T-cell (primary cell): Measurements from ENCODE around the gene CDH13. TPM values are rescaled to one million over a fixed set of nuclear protein-coding genes. Genes with fewer than 3 reads are reported as not detected.

ENCODE experiments used
- ATAC-seq, 4 experiments: fragments of 200-7000 bp in 3 of 4; fragments of 150-1000 bp in 1 of 4; cut with Tn5 transposase; replicated peaks in 1 of 4; 1 replicate in 3 of 4; 2 replicates in 1 of 4; pipeline ENCODE4 v1.10.0; 2021; ENCODE audit warnings: moderate library complexity in 3 of 4, mild to moderate bottlenecking in 2 of 4, moderate number of reproducible peaks in 1 of 4
- CTCF ChIA-PET, 2 donors: fragments of 300-600 bp; sonication (Branson Sonifier 250); formaldehyde crosslinking; loops; one replicate each; lab custom pipeline; 2022; ENCODE audit warnings: antibody characterized with exemption in 2 of 2; lab: Charles Lee
- POLR2A ChIA-PET, 2 donors: fragments of 300-600 bp; sonication (Branson Sonifier 250); formaldehyde crosslinking; loops; one replicate each; lab custom pipeline; 2022; ENCODE audit warnings: antibody characterized with exemption in 2 of 2; lab: Charles Lee
- DNase-seq, 35 experiments: peaks; one replicate each; pipeline versions ENCODE4 v3.0.0 to v3.0.0-alpha.2; 2013 to 2023
- H3K27ac ChIP-seq: one replicate; pipeline ENCODE4 v1.5.1; 2013; ENCODE audit warnings: low read length
- H3K27me3 ChIP-seq, 2 experiments: replicated peaks in 1 of 2; 1 replicate in 1 of 2; 2 replicates in 1 of 2; pipeline versions ENCODE4 v1.6.1 to v1.7.0; 2013; ENCODE audit warnings: low read length in 1 of 2, mixed read lengths in 1 of 2; ENCODE audit not compliant: control insufficient read depth in 2 of 2, insufficient read depth in 2 of 2; ENCODE audit errors: extremely low read depth in 1 of 2
- H3K36me3 ChIP-seq, 2 donors: 1 replicate in 1 of 2; 2 replicates in 1 of 2; pipeline versions ENCODE4 v1.6.1 to v1.7.0; 2013; ENCODE audit warnings: low read length in 1 of 2; ENCODE audit not compliant: control insufficient read depth in 2 of 2, insufficient read depth in 1 of 2; ENCODE audit errors: extremely low read depth in 1 of 2
- H3K4me1 ChIP-seq, 2 experiments: 1 replicate in 1 of 2; 2 replicates in 1 of 2; pipeline versions ENCODE4 v1.6.1 to v1.7.0; 2013; ENCODE audit warnings: low read length in 2 of 2, mixed read lengths in 1 of 2; ENCODE audit not compliant: insufficient read depth in 2 of 2, control insufficient read depth in 1 of 2; ENCODE audit errors: extremely low read depth in 1 of 2
- H3K4me3 ChIP-seq, 2 donors: 1 replicate in 1 of 2; 2 replicates in 1 of 2; pipeline versions ENCODE4 v1.5.1 to v1.7.0; 2013; ENCODE audit warnings: mild to moderate bottlenecking in 2 of 2, low read length in 1 of 2, moderate library complexity in 1 of 2; ENCODE audit not compliant: control insufficient read depth in 1 of 2; ENCODE audit errors: extremely low read depth in 1 of 2
- H3K9me3 ChIP-seq: 2 replicates; pipeline ENCODE4 v1.7.0; 2013
- H3K27ac Mint-ChIP-seq, 2 donors: one replicate each; pipeline ENCODE4 v1.8.0; 2020 to 2021; ENCODE audit warnings: mild to moderate bottlenecking in 2 of 2, mixed read lengths in 2 of 2
- H3K27me3 Mint-ChIP-seq, 2 donors: one replicate each; pipeline ENCODE4 v1.8.0; 2021 to 2022; ENCODE audit warnings: mixed read lengths in 2 of 2
- H3K36me3 Mint-ChIP-seq: one replicate; pipeline ENCODE4 v1.8.0; 2021; ENCODE audit warnings: mixed read lengths
- H3K4me1 Mint-ChIP-seq, 3 donors: one replicate each; pipeline ENCODE4 v1.8.0; 2020 to 2022; ENCODE audit warnings: mixed read lengths in 3 of 3, mild to moderate bottlenecking in 1 of 3
- H3K4me3 Mint-ChIP-seq, 3 donors: one replicate each; pipeline ENCODE4 v1.8.0; 2020 to 2022; ENCODE audit warnings: mild to moderate bottlenecking in 3 of 3, mixed read lengths in 3 of 3, moderate library complexity in 3 of 3
- H3K9me3 Mint-ChIP-seq, 3 donors: one replicate each; pipeline ENCODE4 v1.8.0; 2020 to 2022; ENCODE audit warnings: mixed read lengths in 3 of 3
- WGBS: methylation state at CpG from one replicate; pipeline ENCODE4 v1.1.5; 2013; ENCODE audit warnings: missing lambda C conversion rate; ENCODE audit not compliant: insufficient coverage; 5-methylcytosine and 5-hydroxymethylcytosine counted together
- total RNA-seq, 35 experiments: library from RNA in 6 of 35; stranded (reverse) in 6 of 35; fragments of 120-200 nt in 1 of 35; gene quantifications; one replicate each; pipeline versions ENCODE4 v1.2.1 to v1.2.4 and lab custom pipeline; 2013 to 2026

Gene CDH13
- total RNA-seq, 5 donors from 2014 or later (not counting 1 experiment from before 2014, with no cell fraction given), result not detected

GRCh38 chr16:82658796-82659195 is 32.0 kb downstream of the CDH13 start:
- H3K9me3 ChIP-seq, result no peaks in the 10 kb centered on the region
- H3K27me3 ChIP-seq, result no peaks in the 10 kb centered on the region
- CTCF ChIA-PET, result no interaction called here
- H3K27ac Mint-ChIP-seq, result peak overlapping the region in 1 of 2 donors; percentile 95
- H3K36me3 ChIP-seq, result no peaks in the 10 kb centered on the region
- no peak for ATAC-seq
- peak overlapping the region in 1 of 3 donors; percentile 9 for H3K4me3 Mint-ChIP-seq
- no peaks in the 10 kb centered on the region for H3K27me3 Mint-ChIP-seq
- POLR2A ChIA-PET, result no interaction called here
- H3K4me1 ChIP-seq, result peaks cover 14 to 65% of the 10 kb centered on the region in 2 experiments
- WGBS, result 100% methylated on average over 1 of the region's 2 CpGs
- DNase-seq, result no peak
- H3K9me3 Mint-ChIP-seq, result peaks cover 0 to 4% (median 0%) of the 10 kb centered on the region in 3 donors
- H3K36me3 Mint-ChIP-seq, result no peaks in the 10 kb centered on the region
- H3K27ac ChIP-seq, result no peak overlapping the region
- H3K4me1 Mint-ChIP-seq, result peaks cover 51 to 70% (median 55%) of the 10 kb centered on the region in 3 donors
- H3K4me3 ChIP-seq, result no peak overlapping the region

GRCh38 chr16:82660075-82660645 is 33.4 kb downstream of the CDH13 start:
- Mint-ChIP-seq H3K36me3 (no peaks in the 10 kb centered on the region), H3K4me3 (peak overlapping the region in 2 of 3 donors; percentile 15 to 18), H3K4me1 (peaks cover 38 to 57% (median 43%) of the 10 kb centered on the region in 3 donors), H3K27ac (peak overlapping the region; percentile 45 to 60), H3K27me3 (no peaks in the 10 kb centered on the region), H3K9me3 (peaks cover 0 to 4% (median 0%) of the 10 kb centered on the region in 3 donors)
- Histone ChIP-seq H3K9me3 (no peaks in the 10 kb centered on the region), H3K27ac (peak overlapping the region; percentile 10), H3K4me3 (no peak overlapping the region), H3K4me1 (peaks cover 10 to 52% of the 10 kb centered on the region in 2 experiments), H3K27me3 (no peaks in the 10 kb centered on the region), H3K36me3 (no peaks in the 10 kb centered on the region)
- CTCF ChIA-PET, result no interaction called here
- 56% methylated on average over 5 of the region's 8 CpGs for WGBS
- peak in 1 of 4 experiments; percentile 34 for ATAC-seq
- POLR2A ChIA-PET, result interaction anchor here in 1 of 2 donors (0.7 kb wide), 1 partner anchor 40 kb away, joined by 3 read pairs; no protein-coding TSS in a partner anchor
- DNase-seq, result peak in 25 of 35 experiments; percentile 5 to 73 (median 23)

- Histone ChIP-seq H3K27ac (no peak overlapping the region), H3K4me1 (peaks cover 6 to 44% of the 10 kb centered on the region in 2 experiments), H3K36me3 (no peaks in the 10 kb centered on the region), H3K27me3 (no peaks in the 10 kb centered on the region), H3K9me3 (no peaks in the 10 kb centered on the region), H3K4me3 (no peak overlapping the region)
- H3K36me3 Mint-ChIP-seq, result no peaks in the 10 kb centered on the region
- H3K4me3 Mint-ChIP-seq, result no peak overlapping the region
- no peaks in the 10 kb centered on the region for H3K27me3 Mint-ChIP-seq
- peaks cover 0 to 4% (median 0%) of the 10 kb centered on the region in 3 donors for H3K9me3 Mint-ChIP-seq
- H3K27ac Mint-ChIP-seq, result peak overlapping the region in 1 of 2 donors; percentile 8
- whole genome bisulfite sequencing, result 80% methylated on average over 2 of the region's 7 CpGs
- DNase-seq, result no peak
- ChIA-PET CTCF (no interaction called here), POLR2A (interaction anchor here (0.6 to 0.7 kb wide), 3 partner anchors 9 to 39 kb away, joined by 3 read pairs; no protein-coding TSS in a partner anchor)
- peaks cover 30 to 50% (median 35%) of the 10 kb centered on the region in 3 donors for H3K4me1 Mint-ChIP-seq
- no peak for ATAC-seq
Observed at GRCh38 chr16:82660966-82661365, 34.2 kb downstream of the CDH13 start.

DNA sequence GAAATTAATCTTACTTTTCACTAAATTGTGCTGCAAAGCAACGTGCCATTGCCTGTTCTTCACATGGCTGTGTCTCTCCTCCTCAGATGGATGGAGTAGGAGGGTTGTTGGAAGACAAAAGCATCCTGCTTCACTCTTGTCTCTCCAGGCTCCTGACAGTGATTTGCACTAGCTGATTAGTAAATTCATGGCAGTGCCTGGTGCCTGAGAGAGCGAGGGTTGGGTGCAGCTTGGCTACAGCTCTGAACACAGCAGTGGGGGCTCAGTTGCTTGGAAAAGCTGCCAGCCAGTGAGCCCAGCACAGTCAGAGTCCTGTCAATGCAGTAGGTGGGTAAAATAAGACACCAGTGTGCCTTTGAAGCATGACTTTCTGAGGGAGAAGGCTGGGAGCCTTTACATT is 37.4 kb downstream of the CDH13 start:
- WGBS, result 64% methylated on average over 1 of the region's 2 CpGs
- Mint-ChIP-seq H3K27me3 (peaks cover 0 to 5% of the 10 kb centered on the region in 2 donors), H3K9me3 (peaks cover 0 to 1% (median 0%) of the 10 kb centered on the region in 3 donors), H3K4me3 (no peak overlapping the region), H3K4me1 (peaks cover 8 to 17% (median 11%) of the 10 kb centered on the region in 3 donors), H3K36me3 (no peaks in the 10 kb centered on the region), H3K27ac (no peak overlapping the region)
- no peaks in the 10 kb centered on the region for H3K9me3 ChIP-seq
- no peak for DNase-seq
- H3K36me3 ChIP-seq, result no peaks in the 10 kb centered on the region
- H3K27ac ChIP-seq, result no peak overlapping the region
- POLR2A ChIA-PET, result no interaction called here
- ATAC-seq, result no peak
- no peak overlapping the region for H3K4me3 ChIP-seq
- CTCF ChIA-PET, result no interaction called here
- H3K27me3 ChIP-seq, result peaks cover 0 to 3% of the 10 kb centered on the region in 2 experiments
- H3K4me1 ChIP-seq, result peaks cover 0 to 21% of the 10 kb centered on the region in 2 experiments

DNA sequence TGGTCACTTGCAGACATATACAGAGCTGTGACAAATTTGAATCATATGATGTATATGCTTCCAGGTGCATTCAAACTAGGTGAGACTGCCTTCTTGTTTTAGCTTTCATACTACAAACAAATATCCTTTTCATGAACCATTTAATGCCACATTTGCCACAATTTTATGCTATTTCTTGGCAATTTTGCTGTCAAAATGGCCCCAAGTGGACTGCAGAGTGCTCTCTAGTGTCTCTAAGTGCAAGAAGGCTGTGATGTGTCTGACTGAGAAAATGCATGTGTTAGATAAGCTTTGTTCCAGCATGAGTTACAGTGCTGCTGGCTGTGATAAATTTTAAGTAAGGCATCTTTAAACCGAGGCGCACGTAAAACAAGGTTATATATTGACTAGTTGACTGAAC is 38.3 kb downstream of the CDH13 start:
- Histone ChIP-seq H3K27me3 (peaks cover 0 to 3% of the 10 kb centered on the region in 2 experiments), H3K9me3 (no peaks in the 10 kb centered on the region), H3K36me3 (no peaks in the 10 kb centered on the region), H3K4me1 (peaks cover 0 to 13% of the 10 kb centered on the region in 2 experiments), H3K27ac (no peak overlapping the region), H3K4me3 (no peak overlapping the region)
- WGBS, result no CpG with 5 or more reads among the region's 3 CpGs
- Mint-ChIP-seq H3K9me3 (no peaks in the 10 kb centered on the region), H3K27ac (no peak overlapping the region), H3K36me3 (no peaks in the 10 kb centered on the region), H3K4me1 (peaks cover 5 to 10% (median 5%) of the 10 kb centered on the region in 3 donors), H3K27me3 (peaks cover 0 to 5% of the 10 kb centered on the region in 2 donors), H3K4me3 (no peak overlapping the region)
- no peak for DNase-seq
- ATAC-seq, result no peak
- CTCF ChIA-PET, result no interaction called here
- POLR2A ChIA-PET, result no interaction called here

DNA sequence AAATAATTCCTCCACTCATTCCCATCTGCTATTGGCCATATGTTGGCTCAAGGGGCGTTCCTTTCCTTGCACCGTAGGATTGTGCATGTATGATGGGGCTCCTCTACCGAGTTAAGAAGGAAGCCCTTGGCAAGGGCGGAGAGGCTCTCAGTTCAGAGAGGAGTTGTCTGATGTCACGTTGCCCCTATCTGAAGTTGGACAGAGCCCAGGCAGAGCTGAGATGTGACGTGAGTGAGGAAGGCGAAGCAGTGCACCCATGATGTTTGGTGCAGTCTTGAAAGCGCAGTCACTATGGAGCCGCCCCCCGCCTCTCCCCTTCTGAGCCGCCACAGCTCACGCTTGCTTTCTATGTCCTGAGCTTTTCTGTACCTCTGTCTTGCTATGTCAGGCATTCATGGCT is 40.7 kb downstream of the CDH13 start:
- Histone ChIP-seq H3K27ac (no peak overlapping the region), H3K27me3 (peaks cover 0 to 3% of the 10 kb centered on the region in 2 experiments), H3K4me3 (no peak overlapping the region), H3K4me1 (no peaks in the 10 kb centered on the region), H3K9me3 (no peaks in the 10 kb centered on the region), H3K36me3 (no peaks in the 10 kb centered on the region)
- WGBS, result 79% methylated on average over 9 of the region's 12 CpGs
- H3K27me3 Mint-ChIP-seq, result peaks cover 0 to 5% of the 10 kb centered on the region in 2 donors
- ATAC-seq (no peak), DNase-seq (no peak)
- no peaks in the 10 kb centered on the region for H3K36me3 Mint-ChIP-seq
- no peak overlapping the region for H3K27ac Mint-ChIP-seq
- ChIA-PET POLR2A (no interaction called here), CTCF (interaction anchor here in 1 of 2 donors (0.6 kb wide), 1 partner anchor 1162 kb away, joined by 3 read pairs; no protein-coding TSS in a partner anchor)
- H3K9me3 Mint-ChIP-seq, result no peaks in the 10 kb centered on the region
- H3K4me3 Mint-ChIP-seq, result no peak overlapping the region
- no peaks in the 10 kb centered on the region for H3K4me1 Mint-ChIP-seq
